GM18519 (cell line): Measurements from ENCODE around the gene STAM2.
A peak's percentile ranks its signal among the peaks of the same experiment; 100 is the strongest.

Source experiments
- ATAC-seq: cut with Tn5 transposase; IDR thresholded peaks from one replicate; pipeline ENCODE4 v1.9.1; 2021; ENCODE audit warnings: mild to moderate bottlenecking, moderate library complexity; ENCODE audit not compliant: unreplicated experiment, low FRiP score

STAM2 gene

GRCh38 chr2:152078023-152078422 is 97.5 kb downstream of the STAM2 start:
- ATAC-seq, result no peak

GRCh38 chr2:152075461-152076050 is 100.0 kb downstream of the STAM2 start:
- no peak for ATAC-seq

- ATAC-seq, result no peak
Observed at GRCh38 chr2:152072011-152072410, 103.6 kb downstream of the STAM2 start.

GRCh38 chr2:152071518-152071917 is 104.0 kb downstream of the STAM2 start:
- no peak for ATAC-seq

- ATAC-seq, result peak; percentile 72
Observed at GRCh38 chr2:152071092-152071491, 104.5 kb downstream of the STAM2 start.

- no peak for ATAC-seq
Observed at GRCh38 chr2:152068226-152068625, 107.3 kb downstream of the STAM2 start.

- no peak for ATAC-seq
Observed at GRCh38 chr2:152067823-152068222, 107.7 kb downstream of the STAM2 start.
